HG03521 (cell line): Measurements from ENCODE around the gene ZRANB3.

Experiments
- ATAC-seq: cut with Tn5 transposase; IDR thresholded peaks from one replicate; pipeline ENCODE4 v1.9.1; 2021; ENCODE audit warnings: mild to moderate bottlenecking, moderate library complexity; ENCODE audit not compliant: unreplicated experiment

The ZRANB3 gene

DNA sequence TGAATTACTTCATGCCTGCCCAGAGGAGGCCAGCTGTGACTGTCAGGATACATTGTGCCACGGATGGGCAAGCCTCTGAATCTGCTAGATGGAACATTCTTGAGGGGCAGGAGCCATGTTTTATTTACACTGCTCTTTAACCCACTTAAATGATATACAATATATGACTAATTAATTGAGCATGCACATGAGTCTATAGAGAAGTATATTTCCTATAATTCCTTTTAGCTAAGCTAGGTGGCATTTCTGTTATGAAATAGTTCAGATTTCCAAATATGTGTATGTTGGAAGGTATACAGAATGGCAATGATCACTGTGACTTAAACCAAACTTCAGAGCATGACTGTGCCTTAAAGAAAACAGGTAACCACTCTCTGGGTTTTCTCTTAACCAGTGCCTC, 347.2 kb downstream of the ZRANB3 start:
- ATAC-seq, result no peak

DNA sequence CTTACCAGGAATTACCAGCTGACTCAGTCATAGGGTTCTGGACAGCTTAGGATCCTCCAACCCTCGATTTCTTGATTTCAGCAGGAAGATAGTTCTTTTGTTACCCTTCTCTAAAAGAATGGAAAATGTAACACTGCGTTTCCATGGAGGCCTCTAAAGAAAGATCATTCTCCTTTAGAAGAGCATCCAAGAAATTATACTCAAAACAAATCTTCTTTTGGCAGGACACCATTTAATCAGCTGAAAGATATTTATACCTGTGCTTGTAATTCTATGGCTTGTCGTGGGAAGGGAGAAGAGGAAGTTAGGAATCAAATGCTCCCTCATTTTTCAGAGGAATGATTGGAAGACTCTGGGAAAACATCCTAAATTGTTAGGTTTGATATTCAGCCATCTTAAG, 348.4 kb downstream of the ZRANB3 start:
- ATAC-seq, result no peak

- ATAC-seq, result no peak
These were observed 348.8 kb downstream of the ZRANB3 start for GRCh38 chr2:135182190-135182589.

DNA sequence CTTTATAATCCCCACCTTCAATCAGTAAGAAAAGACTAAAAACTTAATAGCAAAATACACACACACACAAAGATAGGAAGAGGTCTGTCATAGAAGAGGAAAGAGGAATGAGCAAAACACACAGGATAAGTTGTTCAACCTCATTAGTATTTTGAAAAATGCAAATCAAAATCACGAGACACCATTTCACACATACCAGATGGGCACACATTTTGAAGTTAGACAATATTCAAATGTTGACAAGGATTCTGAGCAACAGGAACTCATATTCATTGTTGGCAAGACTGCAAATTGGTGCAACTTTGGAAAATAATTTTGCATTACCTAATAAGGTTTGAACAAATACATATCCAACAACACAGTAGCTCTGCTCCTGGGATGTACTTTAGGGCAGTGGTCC, 351.3 kb downstream of the ZRANB3 start:
- ATAC-seq, result no peak

GRCh38 chr2:135175177-135175576, 355.8 kb downstream of the ZRANB3 start:
- ATAC-seq, result no peak

DNA sequence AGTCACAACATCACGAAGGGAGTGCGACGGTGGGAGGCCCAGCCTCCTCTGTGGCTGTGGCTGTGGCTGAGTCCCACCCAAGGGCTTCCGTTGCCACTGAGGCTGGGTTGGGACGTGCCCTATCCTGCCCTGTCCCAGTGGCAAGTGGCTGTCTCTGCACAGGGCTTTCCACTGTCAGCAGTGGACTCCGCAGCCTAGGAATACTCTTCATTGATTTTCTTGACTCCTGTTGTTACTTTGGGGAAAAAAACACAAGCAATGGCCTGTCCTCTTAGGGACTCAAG, 356.3 kb downstream of the ZRANB3 start:
- no peak for ATAC-seq

DNA sequence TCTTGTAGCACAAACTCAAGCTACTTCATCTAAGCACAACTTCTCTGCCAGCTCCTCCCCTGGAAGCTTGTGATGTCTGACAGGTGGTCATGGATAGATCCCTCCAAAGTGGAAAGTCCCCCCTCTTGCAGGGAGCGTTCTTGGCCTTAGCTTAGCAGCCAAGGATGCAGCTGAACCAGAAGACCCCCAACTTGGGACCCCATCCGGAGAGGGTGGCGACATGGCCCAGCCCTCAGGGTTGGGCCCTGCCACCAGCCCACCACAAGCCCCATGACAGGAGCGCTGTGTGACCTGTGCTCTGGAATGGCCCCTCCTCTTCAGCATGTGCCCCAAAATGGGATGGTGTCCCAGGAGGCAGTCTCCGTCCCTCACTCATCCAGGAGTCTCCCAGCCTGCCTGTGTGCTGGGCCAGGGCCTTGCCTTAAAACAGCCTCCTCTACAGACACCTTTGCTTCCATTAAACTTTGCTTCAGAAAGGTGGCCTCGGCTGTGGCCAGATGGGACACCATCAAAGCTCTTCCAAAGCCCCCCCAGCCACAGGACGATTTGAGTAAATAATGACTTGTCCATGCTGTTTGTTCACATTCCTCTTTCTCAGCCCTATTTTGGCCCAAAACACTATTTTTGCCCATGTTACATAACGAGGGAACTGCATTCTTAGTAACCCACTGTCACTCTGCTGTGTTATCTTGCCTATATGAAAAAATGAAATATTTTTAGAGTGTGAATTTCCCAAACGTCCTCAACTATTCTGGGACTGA, 356.8 kb downstream of the ZRANB3 start:
- ATAC-seq, result no peak

DNA sequence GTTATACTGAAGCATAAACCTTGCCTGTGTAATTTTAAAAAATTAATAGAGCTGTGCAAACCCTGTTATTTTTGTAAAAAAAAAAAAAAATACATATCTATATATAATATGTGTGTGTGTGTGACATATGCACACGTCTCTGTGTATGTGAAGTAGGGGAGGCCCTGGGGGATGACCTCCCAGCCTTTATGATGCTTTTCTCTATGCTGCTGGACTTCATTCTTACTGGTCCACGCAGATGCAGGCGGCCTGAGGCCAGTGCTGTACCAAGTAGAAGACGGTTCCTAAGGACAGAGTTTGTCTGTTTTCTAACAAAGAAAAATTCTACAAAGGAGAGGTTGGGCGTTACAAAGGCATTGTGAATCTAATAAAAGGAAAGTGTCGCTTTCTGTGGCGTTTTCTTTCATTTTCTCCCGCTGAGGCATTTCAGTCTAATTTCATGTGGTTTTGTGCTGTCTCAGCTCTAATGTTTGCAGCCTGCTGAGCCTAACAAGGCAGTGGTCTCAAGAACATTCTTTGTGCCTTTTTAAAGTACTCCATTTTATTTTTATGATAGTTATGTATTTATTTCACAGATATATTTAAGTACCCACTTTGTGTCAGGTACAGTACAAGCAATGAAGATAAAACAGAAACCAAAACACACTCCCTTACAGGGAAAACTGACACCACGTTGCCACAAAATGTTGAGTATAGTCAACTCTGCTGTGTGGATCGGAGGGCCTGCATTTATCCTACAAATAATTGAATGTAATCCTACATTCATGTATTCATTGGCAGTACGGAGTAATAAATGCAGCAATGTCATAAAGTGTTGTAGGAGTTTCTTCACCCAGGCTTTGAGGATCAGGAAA, 360.9 kb downstream of the ZRANB3 start:
- no peak for ATAC-seq

DNA sequence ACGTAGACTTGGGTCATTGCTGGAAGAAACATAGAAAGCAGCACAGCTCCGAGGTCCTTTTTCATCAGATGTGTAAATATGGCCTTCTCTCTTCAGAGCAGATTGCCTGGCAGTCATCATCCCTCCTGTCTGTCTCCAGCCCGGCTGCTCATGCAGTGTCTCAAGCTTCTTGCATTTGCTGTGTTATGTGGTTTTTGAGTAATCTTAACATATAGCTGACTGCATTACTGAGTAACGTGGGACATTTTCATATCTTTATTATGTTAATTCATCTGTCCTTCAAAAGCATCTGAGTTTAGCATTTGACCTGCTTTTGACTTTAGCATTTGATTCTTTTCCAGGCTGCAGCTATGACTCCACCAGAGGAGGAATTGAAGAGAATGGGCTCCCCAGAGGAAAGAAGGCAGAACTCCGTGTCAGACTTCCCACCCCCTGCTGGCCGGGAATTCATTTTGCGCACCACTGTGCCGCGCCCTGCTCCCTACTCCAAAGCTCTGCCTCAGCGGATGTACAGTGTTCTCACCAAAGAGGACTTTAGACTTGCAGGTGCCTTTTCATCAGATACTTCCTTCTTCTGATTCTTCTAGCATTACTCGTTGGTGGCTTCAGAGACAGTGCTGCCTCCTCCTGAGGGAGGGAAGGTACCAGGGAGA, 362.7 kb downstream of the ZRANB3 start:
- ATAC-seq, result no peak

GRCh38 chr2:135167273-135167672, 363.7 kb downstream of the ZRANB3 start:
- no peak for ATAC-seq

DNA sequence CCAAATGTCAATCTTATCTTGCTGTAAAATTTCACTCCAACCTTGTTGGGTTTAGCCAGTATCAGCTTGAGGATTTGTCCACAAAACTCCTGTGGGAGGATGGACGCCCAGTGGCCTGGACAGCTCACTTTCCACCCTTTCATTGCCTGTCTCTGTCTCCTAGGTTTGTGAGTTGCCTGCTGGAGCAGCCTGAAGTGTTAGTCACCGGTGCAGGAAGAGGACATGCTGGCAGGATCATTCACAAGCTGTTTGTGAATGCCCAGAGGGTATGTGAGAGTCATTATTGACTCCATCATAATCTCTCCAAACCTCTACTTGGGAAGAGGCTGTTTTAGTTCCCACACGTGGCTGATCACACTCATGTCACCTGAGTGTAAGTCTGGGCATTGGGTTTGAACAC, 366.6 kb downstream of the ZRANB3 start:
- no peak for ATAC-seq

DNA sequence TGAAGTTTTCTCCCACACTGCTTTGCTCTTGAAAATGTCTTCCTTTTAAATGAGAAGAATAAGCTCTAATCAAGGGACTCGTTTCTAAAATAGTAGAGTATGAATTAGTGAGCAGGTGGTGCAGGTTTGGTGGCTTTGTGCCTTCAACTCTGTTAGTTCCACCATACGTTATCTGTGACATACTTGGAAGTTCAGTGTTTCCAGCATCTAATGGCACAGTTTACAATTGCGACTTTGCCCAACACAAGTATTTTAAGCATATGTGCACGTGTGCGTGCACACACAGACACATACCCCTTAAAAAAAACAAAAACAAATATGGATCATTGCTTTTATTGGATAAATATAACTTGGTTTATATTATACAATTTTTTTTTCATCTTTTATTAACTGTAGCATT, 367.1 kb downstream of the ZRANB3 start:
- ATAC-seq, result no peak

DNA sequence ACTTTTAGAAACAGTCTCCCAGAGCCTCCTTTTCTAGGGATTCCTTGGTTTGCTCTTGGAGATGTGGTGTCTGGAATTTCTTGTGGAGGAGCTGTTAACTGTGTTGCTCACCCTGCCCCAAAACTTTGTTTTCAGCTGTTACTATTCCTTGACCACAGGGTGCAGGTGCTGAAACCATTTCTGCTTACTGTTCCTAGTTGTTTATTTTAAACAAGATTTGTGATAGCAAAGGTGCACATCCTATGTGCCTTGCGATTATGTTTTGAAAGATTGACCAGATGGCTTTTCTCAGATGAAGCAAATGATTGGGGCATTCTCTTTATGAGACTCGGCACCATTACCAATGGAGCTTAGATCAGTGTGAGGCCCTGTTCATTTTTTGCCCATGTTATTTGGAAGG, 367.7 kb downstream of the ZRANB3 start:
- no peak for ATAC-seq

- ATAC-seq, result no peak
These were observed 368.2 kb downstream of the ZRANB3 start for GRCh38 chr2:135162786-135163185.

GRCh38 chr2:135162377-135162776, 368.6 kb downstream of the ZRANB3 start:
- no peak for ATAC-seq

- ATAC-seq, result no peak
These were observed 371.8 kb downstream of the ZRANB3 start for GRCh38 chr2:135159191-135159590.

GRCh38 chr2:135157856-135158255, 373.2 kb downstream of the ZRANB3 start:
- ATAC-seq, result no peak

GRCh38 chr2:135154962-135155361, 376.1 kb downstream of the ZRANB3 start:
- ATAC-seq, result no peak

- no peak for ATAC-seq
These were observed 378.7 kb downstream of the ZRANB3 start for GRCh38 chr2:135152361-135152760.

GRCh38 chr2:135151615-135152014, 379.4 kb downstream of the ZRANB3 start:
- no peak for ATAC-seq

DNA sequence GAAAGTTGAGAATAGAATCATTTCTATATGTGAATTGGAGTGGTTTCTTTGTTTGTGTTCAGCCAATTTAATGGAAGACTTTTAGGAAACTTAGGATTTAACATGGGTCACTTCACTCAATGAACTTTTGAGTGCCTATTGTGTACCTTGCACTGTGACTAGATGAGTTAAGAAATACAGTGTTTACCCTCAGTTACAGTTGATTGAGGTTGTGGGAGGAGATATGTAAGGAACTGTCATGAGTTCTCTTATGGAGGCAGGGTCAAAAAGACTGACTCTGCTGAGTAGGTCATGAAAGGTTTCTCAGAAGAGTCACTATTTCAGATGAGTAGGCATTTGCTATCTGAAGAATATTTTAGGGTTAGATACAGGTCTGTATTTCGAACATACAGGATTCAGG, 380.3 kb downstream of the ZRANB3 start:
- no peak for ATAC-seq

- no peak for ATAC-seq
These were observed 381.8 kb downstream of the ZRANB3 start for GRCh38 chr2:135149251-135149650.
